ENCODE measurements around the gene TNFRSF1B.

The TNFRSF1B gene

GRCh38 chr1:12176298-12177118 lies 9.7 kb downstream of the TNFRSF1B start:
- DNase-seq, result no peak

GRCh38 chr1:12177156-12177998 lies 10.6 kb downstream of the TNFRSF1B start:
- no peak for DNase-seq

- peak; percentile 79 for DNase-seq
Observed at GRCh38 chr1:12177999-12178441, 11.2 kb downstream of the TNFRSF1B start.

- peak; percentile 40 for DNase-seq
Observed at GRCh38 chr1:12178511-12178910, 11.7 kb downstream of the TNFRSF1B start.

GRCh38 chr1:12179111-12179519 lies 12.3 kb downstream of the TNFRSF1B start:
- no peak for DNase-seq

GRCh38 chr1:12179676-12180075 lies 12.9 kb downstream of the TNFRSF1B start:
- no peak for DNase-seq

- DNase-seq, result no peak
Observed at GRCh38 chr1:12180315-12180714, 13.5 kb downstream of the TNFRSF1B start.

GRCh38 chr1:12180903-12181302 lies 14.1 kb downstream of the TNFRSF1B start:
- no peak for DNase-seq

- no peak for DNase-seq
Observed at GRCh38 chr1:12181568-12181967, 14.8 kb downstream of the TNFRSF1B start.

GRCh38 chr1:12182410-12182984 lies 15.7 kb downstream of the TNFRSF1B start:
- no peak for DNase-seq

- no peak for DNase-seq
Observed at GRCh38 chr1:12183095-12183794, 16.5 kb downstream of the TNFRSF1B start.

- no peak for DNase-seq
Observed at GRCh38 chr1:12184008-12184681, 17.4 kb downstream of the TNFRSF1B start.

- DNase-seq, result no peak
Observed at GRCh38 chr1:12185036-12185917, 18.5 kb downstream of the TNFRSF1B start.

- no peak for DNase-seq
Observed at GRCh38 chr1:12185918-12186678, 19.3 kb downstream of the TNFRSF1B start.

- no peak for DNase-seq
Observed at GRCh38 chr1:12186679-12186985, 19.8 kb downstream of the TNFRSF1B start.

- DNase-seq, result no peak
Observed at GRCh38 chr1:12188115-12188514, 21.3 kb downstream of the TNFRSF1B start.

GRCh38 chr1:12188657-12189327 lies 22.0 kb downstream of the TNFRSF1B start:
- no peak for DNase-seq

GRCh38 chr1:12189328-12189682 lies 22.5 kb downstream of the TNFRSF1B start:
- no peak for DNase-seq

- DNase-seq, result no peak
Observed at GRCh38 chr1:12191242-12192032, 24.6 kb downstream of the TNFRSF1B start.

Data from NCI-H510A treated with DMSO at 0.1 percent for 48 hours (cell line).